CD8-positive, alpha-beta memory T cell (primary cell): ENCODE data around the gene ENO3. TPM values are rescaled to one million over a fixed set of nuclear protein-coding genes. Genes with fewer than 3 reads are reported as not detected.

Experiments used
- CTCF ChIA-PET: fragments of 350-600 bp; sonication (Branson Sonifier 250); formaldehyde crosslinking; loops from one replicate; lab custom pipeline; 2021; ENCODE audit warnings: antibody characterized with exemption; lab: Charles Lee
- POLR2A ChIA-PET: fragments of 350-600 bp; sonication (Branson Sonifier 250); formaldehyde crosslinking; loops from one replicate; lab custom pipeline; 2021; ENCODE audit warnings: antibody characterized with exemption; lab: Charles Lee
- DNase-seq, 5 donors: peaks; one replicate each; pipeline versions ENCODE4 v3.0.0 to v3.0.0-alpha.2; 2020 to 2022; ENCODE audit warnings: mixed read lengths in 1 of 5
- H3K27ac ChIP-seq: one replicate; pipeline ENCODE4 v1.7.0; 2013; ENCODE audit warnings: low read depth, mild to moderate bottlenecking, low read length, moderate library complexity
- H3K27me3 ChIP-seq: 2 replicates; pipeline ENCODE4 v1.7.0; 2013; ENCODE audit warnings: low read length, mild to moderate bottlenecking; ENCODE audit not compliant: insufficient read depth, poor library complexity, severe bottlenecking
- H3K36me3 ChIP-seq: 2 replicates; pipeline ENCODE4 v1.7.0; 2013; ENCODE audit warnings: mild to moderate bottlenecking, low read length, moderate library complexity; ENCODE audit not compliant: insufficient read depth
- H3K4me1 ChIP-seq: 2 replicates; pipeline ENCODE4 v1.7.0; 2013; ENCODE audit warnings: mild to moderate bottlenecking, low read length, moderate library complexity; ENCODE audit not compliant: insufficient read depth
- H3K4me3 ChIP-seq: 2 replicates; pipeline ENCODE4 v1.7.0; 2013; ENCODE audit warnings: mild to moderate bottlenecking, low read length
- H3K9me3 ChIP-seq: 2 replicates; pipeline ENCODE4 v1.7.0; 2013; ENCODE audit warnings: mild to moderate bottlenecking, low read length
- H3K27ac Mint-ChIP-seq, 8 donors: one replicate each; pipeline ENCODE4 v1.8.0; 2020 to 2021; ENCODE audit warnings: mixed read lengths in 8 of 8, mild to moderate bottlenecking in 6 of 8, inconsistent platforms in 3 of 8, moderate library complexity in 3 of 8
- H3K27me3 Mint-ChIP-seq, 2 donors: one replicate each; pipeline ENCODE4 v1.8.0; 2020 to 2021; ENCODE audit warnings: mixed read lengths in 2 of 2, mild to moderate bottlenecking in 1 of 2, moderate library complexity in 1 of 2
- H3K36me3 Mint-ChIP-seq, 3 donors: one replicate each; pipeline ENCODE4 v1.8.0; 2020 to 2021; ENCODE audit warnings: mixed read lengths in 3 of 3, inconsistent platforms in 1 of 3, mild to moderate bottlenecking in 1 of 3
- H3K4me1 Mint-ChIP-seq, 3 donors: one replicate each; pipeline ENCODE4 v1.8.0; 2020 to 2021; ENCODE audit warnings: mixed read lengths in 3 of 3, inconsistent platforms in 1 of 3, mild to moderate bottlenecking in 1 of 3
- H3K4me3 Mint-ChIP-seq, 7 donors: one replicate each; pipeline ENCODE4 v1.8.0; 2020 to 2021; ENCODE audit warnings: mixed read lengths in 7 of 7, mild to moderate bottlenecking in 6 of 7, moderate library complexity in 4 of 7, inconsistent platforms in 2 of 7
- H3K9me3 Mint-ChIP-seq, 5 donors: one replicate each; pipeline ENCODE4 v1.8.0; 2020 to 2022; ENCODE audit warnings: mixed read lengths in 5 of 5, mild to moderate bottlenecking in 3 of 5, moderate library complexity in 2 of 5, inconsistent platforms in 1 of 5
- polyA plus RNA-seq: library from polyadenylated mRNA; unstranded; fragments of 300-500 nt; fragmentation: Illumina TruSeq; gene quantifications from one replicate; pipeline ENCODE4 v1.2.3, GENCODE V29; 2021
- total RNA-seq, 2 experiments: library from RNA; stranded (reverse); gene quantifications; one replicate each; pipeline ENCODE4 v1.2.3, GENCODE V29; 2021

Gene ENO3
- total and polyA plus RNA-seq, 3 experiments from 2014 or later: 1.3 to 29.4 (median 27.1) TPM

DNA sequence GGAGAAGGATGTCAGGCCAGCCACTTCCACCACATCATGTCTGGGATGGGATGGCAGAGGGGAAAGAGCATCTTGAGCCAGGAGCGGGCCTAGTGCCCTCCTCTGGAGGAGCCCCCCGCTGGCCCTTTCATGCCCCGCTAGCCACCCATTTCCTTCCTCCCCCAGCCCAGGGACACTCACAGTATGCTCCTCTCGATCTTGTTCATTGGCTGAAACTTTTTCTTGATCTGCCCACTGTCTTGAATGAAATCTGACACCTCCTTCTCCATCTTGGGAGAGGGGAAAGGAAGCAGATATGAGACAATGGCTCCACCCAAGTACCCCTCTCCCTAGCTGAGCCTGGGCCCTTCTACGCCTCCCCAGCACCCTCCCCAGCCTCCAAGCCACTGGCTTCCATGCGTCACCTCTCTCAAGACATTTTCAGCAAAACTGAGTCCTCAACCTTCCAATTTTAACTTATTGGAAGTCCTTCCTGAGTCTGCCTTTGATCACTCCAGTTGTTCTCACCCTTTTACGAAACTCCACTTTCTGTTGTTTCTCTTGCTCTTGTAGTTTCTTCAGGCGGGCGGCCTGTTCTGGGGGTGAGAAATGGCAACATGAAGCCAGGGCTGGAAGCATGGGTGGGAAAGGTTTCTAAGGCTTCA lies 9.5 kb downstream of the ENO3 start:
- H3K27ac Mint-ChIP-seq: peak overlapping the region in 2 of 8 donors; percentile 38 to 81
- H3K36me3 ChIP-seq: peaks cover 3% of the 10 kb centered on the region
- no peak overlapping the region for H3K27ac ChIP-seq
- DNase-seq: no peak
- peaks cover 0 to 2% (median 0%) of the 10 kb centered on the region in 5 donors for H3K9me3 Mint-ChIP-seq
- H3K4me3 Mint-ChIP-seq: peak overlapping the region in 1 of 7 donors; percentile 32
- H3K36me3 Mint-ChIP-seq: peaks cover 0 to 36% (median 7%) of the 10 kb centered on the region in 3 donors
- no peaks in the 10 kb centered on the region for H3K27me3 ChIP-seq
- CTCF ChIA-PET: no interaction called here
- H3K4me1 Mint-ChIP-seq: peaks cover 3 to 15% (median 9%) of the 10 kb centered on the region in 3 donors
- no peaks in the 10 kb centered on the region for H3K9me3 ChIP-seq
- no peak overlapping the region for H3K4me3 ChIP-seq
- no peaks in the 10 kb centered on the region for H3K27me3 Mint-ChIP-seq
- POLR2A ChIA-PET: no interaction called here
- no peaks in the 10 kb centered on the region for H3K4me1 ChIP-seq

DNA sequence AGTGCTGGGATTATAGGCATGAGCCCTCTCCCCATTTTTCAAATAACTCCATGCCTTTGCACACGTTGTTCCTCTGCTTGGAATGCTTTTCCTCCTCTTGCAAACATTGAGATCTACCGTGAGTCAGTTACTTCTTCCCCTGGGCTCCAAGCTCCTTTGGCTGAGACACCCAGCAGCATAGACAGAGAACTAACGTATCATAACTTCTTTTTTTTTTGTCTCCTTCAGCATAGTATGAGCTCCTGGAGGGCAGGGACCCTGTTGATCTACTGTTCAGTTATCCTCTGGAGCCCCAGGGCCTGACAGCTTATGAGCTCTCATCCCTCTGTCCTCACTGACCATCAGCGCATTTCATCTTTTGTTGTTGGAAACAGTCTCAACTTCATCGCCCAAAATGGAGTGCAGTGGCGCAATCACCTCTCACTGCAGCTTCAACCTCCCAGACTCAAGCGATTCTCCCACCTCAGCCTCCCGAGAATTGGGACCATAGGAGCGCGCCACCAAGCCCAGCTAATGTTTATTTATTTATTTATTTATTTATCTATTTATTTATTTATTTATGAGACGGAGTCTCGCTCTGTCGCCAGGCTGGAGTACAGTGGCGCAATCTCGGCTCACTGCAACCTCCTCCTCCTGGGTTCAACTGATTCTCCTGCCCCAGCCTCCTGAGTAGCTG lies 14.5 kb downstream of the ENO3 start:
- no peaks in the 10 kb centered on the region for H3K9me3 ChIP-seq
- no peaks in the 10 kb centered on the region for H3K27me3 ChIP-seq
- H3K27ac ChIP-seq: no peak overlapping the region
- ChIA-PET POLR2A (interaction anchor here (2.1 to 5.2 kb wide), 4 partner anchors 15 to 66 kb away, joined by 6 to 187 read pairs (median 43); partner anchors contain the start of genes C17orf107, CAMTA2, ENO3 and PFN1), CTCF (interaction anchor here (1.0 to 5.1 kb wide), 8 partner anchors 9 to 98 kb away, joined by 3 to 34 read pairs (median 4); partner anchors contain the start of genes CHRNE, ENO3, PFN1 and RNF167)
- H3K4me3 ChIP-seq: no peak overlapping the region
- Mint-ChIP-seq H3K36me3 (peaks cover 0 to 30% (median 6%) of the 10 kb centered on the region in 3 donors), H3K9me3 (peaks cover 0 to 2% (median 0%) of the 10 kb centered on the region in 5 donors), H3K4me1 (peaks cover 13 to 16% (median 15%) of the 10 kb centered on the region in 3 donors), H3K4me3 (peak overlapping the region in 5 of 7 donors; percentile 13 to 60 (median 47)), H3K27me3 (no peaks in the 10 kb centered on the region), H3K27ac (peak overlapping the region in 2 of 8 donors; percentile 63 to 84)
- DNase-seq: no peak
- no peaks in the 10 kb centered on the region for H3K36me3 ChIP-seq
- H3K4me1 ChIP-seq: peaks cover 20% of the 10 kb centered on the region

DNA sequence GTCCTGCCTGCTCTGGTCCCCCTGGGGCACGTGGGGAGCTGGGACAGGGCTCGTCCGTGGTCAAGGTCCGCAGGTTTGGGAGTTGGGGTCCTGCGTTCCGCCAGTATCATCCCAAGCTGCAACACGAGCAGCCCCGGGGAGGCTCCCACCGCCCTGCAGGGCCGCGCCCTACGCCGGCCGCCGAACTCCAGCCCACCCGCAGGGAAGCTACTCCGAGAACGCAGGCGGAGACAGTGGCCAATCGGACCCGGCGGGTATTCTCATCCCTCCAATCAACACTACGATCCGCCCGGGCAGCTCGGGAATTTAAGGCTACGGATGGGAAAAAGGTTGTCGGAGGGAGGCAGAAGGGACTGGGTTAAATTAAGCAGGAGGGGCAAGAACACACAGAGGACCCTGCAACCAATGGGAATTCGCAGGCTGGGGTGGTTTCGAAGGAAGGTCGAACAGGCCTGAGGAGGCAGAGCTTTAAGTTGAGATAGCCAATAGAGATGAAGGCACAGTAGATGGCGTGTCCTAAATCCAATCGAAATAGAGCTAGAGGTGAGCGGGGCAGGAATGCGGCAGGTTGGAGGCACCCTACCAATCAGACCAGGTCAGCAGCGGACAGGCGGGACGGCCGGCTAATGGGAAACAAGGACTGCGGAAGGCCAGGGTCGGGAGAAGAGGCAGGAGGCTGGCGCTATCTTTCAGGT lies 16.1 kb downstream of the ENO3 start:
- Mint-ChIP-seq H3K9me3 (no peaks in the 10 kb centered on the region), H3K27ac (peak overlapping the region in 2 of 8 donors; percentile 8 to 80), H3K27me3 (no peaks in the 10 kb centered on the region), H3K36me3 (peaks cover 0 to 34% (median 3%) of the 10 kb centered on the region in 3 donors), H3K4me3 (no peak overlapping the region), H3K4me1 (peaks cover 16 to 20% (median 20%) of the 10 kb centered on the region in 3 donors)
- Histone ChIP-seq H3K4me1 (peaks cover 20% of the 10 kb centered on the region), H3K27me3 (no peaks in the 10 kb centered on the region), H3K36me3 (no peaks in the 10 kb centered on the region), H3K4me3 (peak overlapping the region; percentile 100), H3K27ac (peak overlapping the region; percentile 76), H3K9me3 (no peaks in the 10 kb centered on the region)
- POLR2A ChIA-PET: interaction anchor here (0.6 to 5.2 kb wide), 16 partner anchors 9 to 823 kb away, joined by 3 to 187 read pairs (median 6); partner anchors contain the start of genes C17orf107, CAMTA2, CHRNE and CYB5D2
- CTCF ChIA-PET: interaction anchor here (0.6 to 5.1 kb wide), 25 partner anchors 11 to 264 kb away, joined by 3 to 34 read pairs (median 5); partner anchors contain the start of genes C17orf107, CAMTA2, CHRNE and ENO3
- peak; percentile 90 to 98 (median 97) for DNase-seq

DNA sequence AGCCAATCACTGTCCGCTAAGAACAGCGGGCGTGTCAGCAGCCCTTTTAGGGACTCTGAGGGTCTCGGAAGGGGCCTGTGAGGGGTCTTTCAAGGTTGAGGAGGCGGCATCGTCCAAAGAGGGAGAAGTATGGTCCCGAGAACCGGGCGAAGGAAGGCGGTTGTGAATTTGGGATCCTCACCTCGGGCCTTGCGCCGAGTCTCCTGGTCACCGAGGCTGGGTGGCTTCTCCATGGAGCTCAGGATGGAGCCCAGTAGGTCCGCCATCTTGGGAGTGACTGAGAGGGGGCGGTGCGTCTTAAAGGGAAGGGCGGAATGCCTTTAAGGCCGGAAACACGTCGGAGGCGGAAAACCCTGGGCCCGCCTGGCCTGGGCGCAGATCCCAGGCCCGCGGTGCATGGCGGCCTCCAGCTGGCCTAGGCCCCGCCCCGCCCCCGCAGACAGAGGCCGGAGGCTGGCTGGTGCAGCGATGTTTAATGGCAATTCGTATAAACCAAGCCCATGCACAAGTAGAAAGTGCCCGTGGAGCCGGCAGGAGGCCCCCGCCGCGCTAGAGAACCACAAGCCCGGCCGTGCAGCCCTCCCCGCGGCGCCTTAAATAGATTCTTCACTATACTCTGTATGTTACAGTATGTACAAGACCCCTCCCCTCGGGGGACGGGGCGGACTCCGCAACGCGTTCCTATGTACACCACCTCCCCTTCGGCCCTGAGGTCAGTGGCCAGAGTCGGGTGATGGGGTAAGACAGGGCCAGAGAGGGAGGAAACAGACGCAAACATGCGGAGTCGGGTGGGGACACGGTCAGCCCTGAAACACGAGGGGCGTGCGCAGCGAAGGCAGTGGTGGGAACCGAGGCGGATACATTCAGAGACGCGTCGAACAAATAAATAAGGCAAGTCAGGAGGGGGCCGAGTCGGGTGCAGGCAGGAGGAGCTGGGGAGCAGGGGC lies 16.9 kb downstream of the ENO3 start, which contains the start of gene SPAG7:
SPAG7 (minus strand) TSS at position 279 of the 947 bp plus-strand sequence; CDS start at position 266, 13 bp downstream.
- ChIA-PET POLR2A (interaction anchor here (0.7 to 5.2 kb wide), 17 partner anchors 10 to 824 kb away, joined by 3 to 187 read pairs (median 6); partner anchors contain the start of genes C17orf107, CAMTA2, CYB5D2 and ENO3), CTCF (interaction anchor here (1.0 to 5.1 kb wide), 24 partner anchors 12 to 264 kb away, joined by 3 to 34 read pairs (median 6); partner anchors contain the start of genes C17orf107, CAMTA2, CHRNE and ENO3)
- Mint-ChIP-seq H3K27me3 (no peaks in the 10 kb centered on the region), H3K27ac (peak within 1 kb of the TSS in 4 of 8 donors; percentile 8 to 93 (median 82)), H3K36me3 (peaks cover 0 to 42% (median 3%) of the 10 kb centered on the region in 3 donors), H3K9me3 (no peaks in the 10 kb centered on the region), H3K4me1 (peaks cover 16 to 20% (median 20%) of the 10 kb centered on the region in 3 donors), H3K4me3 (no peak within 1 kb of the TSS)
- H3K4me3 ChIP-seq: peak within 1 kb of the TSS; percentile 100
- H3K9me3 ChIP-seq: no peaks in the 10 kb centered on the region
- H3K27ac ChIP-seq: peak within 1 kb of the TSS; percentile 76
- peaks cover 7% of the 10 kb centered on the region for H3K36me3 ChIP-seq
- H3K4me1 ChIP-seq: peaks cover 20% of the 10 kb centered on the region
- H3K27me3 ChIP-seq: no peaks in the 10 kb centered on the region
- DNase-seq: peak; percentile 89 to 98 (median 95)

DNA sequence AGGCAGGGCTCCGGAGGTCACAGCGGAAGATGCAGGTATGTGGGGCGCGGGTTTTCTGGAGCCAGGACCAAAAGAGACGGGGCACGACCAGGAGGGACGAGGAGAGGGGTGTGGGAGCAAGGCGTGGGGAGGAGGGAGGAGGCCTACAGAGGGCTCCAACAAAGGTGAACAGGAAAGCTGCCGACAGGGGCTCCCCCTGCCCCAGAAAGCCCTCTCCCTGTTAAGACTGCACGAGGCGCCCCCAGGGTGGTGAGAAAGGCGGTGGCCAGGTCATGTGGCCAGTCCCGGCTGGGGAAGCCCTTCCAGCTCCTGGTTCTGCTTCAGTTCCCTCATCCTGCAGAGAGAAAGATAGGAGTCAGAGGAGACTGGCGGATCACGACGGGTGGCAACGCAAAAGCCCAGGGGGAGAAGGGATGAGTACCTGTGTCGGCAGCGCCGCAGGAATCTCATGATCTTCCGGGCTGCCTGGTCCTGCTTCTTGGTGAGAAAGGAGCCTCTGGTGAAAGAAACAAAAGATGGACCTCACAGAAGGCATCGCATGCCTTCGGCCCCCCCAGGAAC lies 17.6 kb downstream of the ENO3 start:
- CTCF ChIA-PET: interaction anchor here (0.6 to 5.1 kb wide), 13 partner anchors 12 to 401 kb away, joined by 3 to 34 read pairs (median 9); partner anchors contain the start of genes CAMTA2, ENO3, PFN1 and RNF167
- H3K4me1 Mint-ChIP-seq: peaks cover 16 to 20% (median 17%) of the 10 kb centered on the region in 3 donors
- Histone ChIP-seq H3K4me3 (peak overlapping the region; percentile 100), H3K27ac (peak overlapping the region; percentile 59), H3K36me3 (peaks cover 12% of the 10 kb centered on the region), H3K27me3 (no peaks in the 10 kb centered on the region), H3K4me1 (peaks cover 20% of the 10 kb centered on the region), H3K9me3 (no peaks in the 10 kb centered on the region)
- no peak overlapping the region for H3K4me3 Mint-ChIP-seq
- POLR2A ChIA-PET: interaction anchor here (0.7 to 5.2 kb wide), 7 partner anchors 18 to 69 kb away, joined by 3 to 187 read pairs (median 18); partner anchors contain the start of genes C17orf107, ENO3, GP1BA and INCA1
- no peak for DNase-seq
- H3K9me3 Mint-ChIP-seq: no peaks in the 10 kb centered on the region
- peaks cover 0 to 48% (median 3%) of the 10 kb centered on the region in 3 donors for H3K36me3 Mint-ChIP-seq
- H3K27me3 Mint-ChIP-seq: no peaks in the 10 kb centered on the region
- peak overlapping the region in 4 of 8 donors; percentile 78 to 93 (median 82) for H3K27ac Mint-ChIP-seq

DNA sequence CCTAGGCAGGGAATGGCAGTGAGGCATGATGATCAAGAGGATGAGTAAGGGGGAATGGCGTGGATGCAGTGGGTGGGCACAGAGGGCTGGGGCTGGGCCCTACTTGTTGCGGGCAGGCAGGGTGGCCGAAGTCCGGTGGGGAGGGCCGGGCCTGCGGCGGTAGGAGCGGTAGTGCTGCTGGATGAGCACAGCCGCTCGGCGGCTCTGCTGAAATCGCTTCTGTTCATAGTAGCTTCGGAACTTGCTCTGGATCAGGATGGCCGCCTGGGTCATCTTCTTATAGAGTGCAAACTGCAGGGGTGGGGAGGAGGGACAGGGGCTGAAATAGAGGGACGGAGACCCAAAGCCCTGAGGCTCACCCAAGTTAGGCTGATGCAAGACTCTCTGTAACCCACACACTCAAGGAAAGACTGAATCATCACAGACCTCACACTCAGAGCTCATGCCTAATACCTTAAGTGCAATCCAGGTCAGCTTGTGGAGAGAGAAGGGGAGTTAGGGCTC lies 18.2 kb downstream of the ENO3 start:
- Histone ChIP-seq H3K27ac (peak overlapping the region; percentile 59), H3K27me3 (no peaks in the 10 kb centered on the region), H3K9me3 (no peaks in the 10 kb centered on the region), H3K4me3 (no peak overlapping the region), H3K4me1 (peaks cover 20% of the 10 kb centered on the region), H3K36me3 (peaks cover 18% of the 10 kb centered on the region)
- no peak overlapping the region for H3K4me3 Mint-ChIP-seq
- no peaks in the 10 kb centered on the region for H3K9me3 Mint-ChIP-seq
- peaks cover 0 to 52% (median 6%) of the 10 kb centered on the region in 3 donors for H3K36me3 Mint-ChIP-seq
- DNase-seq: no peak
- H3K27me3 Mint-ChIP-seq: no peaks in the 10 kb centered on the region
- ChIA-PET CTCF (interaction anchor here (0.6 to 5.1 kb wide), 7 partner anchors 19 to 402 kb away, joined by 3 to 34 read pairs (median 9); partner anchors contain the start of genes CAMTA2, CHRNE, ENO3 and PFN1), POLR2A (interaction anchor here (0.7 to 5.2 kb wide), 5 partner anchors 18 to 37 kb away, joined by 3 to 187 read pairs (median 3); partner anchors contain the start of genes ENO3, GP1BA, INCA1 and KIF1C)
- H3K27ac Mint-ChIP-seq: peak overlapping the region in 4 of 8 donors; percentile 78 to 93 (median 82)
- H3K4me1 Mint-ChIP-seq: peaks cover 16 to 20% (median 17%) of the 10 kb centered on the region in 3 donors
